Loucy (cell line): ENCODE results near the gene CNGA2.

ENCODE experiments used
- H2AFZ ChIP-seq: fragments of 200-600 bp; sonication (generic); 2 replicates; pipeline ENCODE4 v1.6.0; 2016; ENCODE audit warnings: antibody characterized with exemption, mild to moderate bottlenecking, low read length, moderate library complexity
- H3F3A ChIP-seq: fragments of 200-600 bp; 2 replicates; pipeline ENCODE4 v1.6.0; 2016; ENCODE audit warnings: antibody characterized with exemption, low read depth, mild to moderate bottlenecking
- H3K27me3 ChIP-seq: fragments of 200-600 bp; sonication (generic); 2 replicates; pipeline ENCODE4 v1.6.1; 2014; ENCODE audit warnings: low read length, mild to moderate bottlenecking; ENCODE audit not compliant: insufficient read depth, poor library complexity, severe bottlenecking
- H3K36me3 ChIP-seq: fragments of 200-600 bp; sonication (generic); 2 replicates; pipeline ENCODE4 v1.6.1; 2016; ENCODE audit warnings: low read length; ENCODE audit not compliant: insufficient read depth
- H3K4me1 ChIP-seq: fragments of 200-600 bp; sonication (generic); 2 replicates; pipeline ENCODE4 v1.5.1; 2014; ENCODE audit warnings: low read length, mild to moderate bottlenecking; ENCODE audit not compliant: insufficient read depth, poor library complexity, severe bottlenecking
- H3K4me2 ChIP-seq: fragments of 200-600 bp; sonication (generic); 2 replicates; pipeline ENCODE4 v1.6.0; 2014; ENCODE audit warnings: antibody characterized with exemption, low read length, low read depth, mild to moderate bottlenecking; ENCODE audit not compliant: poor library complexity, severe bottlenecking
- H3K4me3 ChIP-seq: fragments of 200-600 bp; sonication (generic); 2 replicates; pipeline ENCODE4 v1.5.1; 2014; ENCODE audit warnings: low read length, mild to moderate bottlenecking, mixed read lengths; ENCODE audit not compliant: poor library complexity, severe bottlenecking
- H3K79me2 ChIP-seq: fragments of 200-600 bp; sonication (generic); 2 replicates; pipeline ENCODE4 v1.6.1; 2014; ENCODE audit warnings: low read length; ENCODE audit not compliant: insufficient read depth
- H3K9ac ChIP-seq: fragments of 200-600 bp; sonication (generic); 2 replicates; pipeline ENCODE4 v1.6.0; 2014; ENCODE audit warnings: mild to moderate bottlenecking, low read depth, low read length, moderate library complexity; ENCODE audit not compliant: poor library complexity, severe bottlenecking
- H3K9me2 ChIP-seq: fragments of 200-600 bp; sonication (generic); replicated peaks from 2 replicates; pipeline ENCODE4 v1.6.1; 2016; ENCODE audit warnings: low read depth, low read length, mixed read lengths
- H3K9me3 ChIP-seq: fragments of 200-600 bp; sonication (generic); 2 replicates; pipeline ENCODE4 v1.6.1; 2014; ENCODE audit warnings: mild to moderate bottlenecking, antibody characterized with exemption, low read length, low read depth; ENCODE audit not compliant: insufficient read depth
- H4K20me1 ChIP-seq: fragments of 200-600 bp; sonication (generic); 2 replicates; pipeline ENCODE4 v1.6.0; 2014; ENCODE audit warnings: antibody characterized with exemption, low read length, mild to moderate bottlenecking; ENCODE audit not compliant: insufficient read depth, poor library complexity, severe bottlenecking
- EZH2phosphoT487 ChIP-seq: fragments of 200-600 bp; IDR thresholded peaks from 2 replicates; pipeline ENCODE4 v1.6.1; 2018; ENCODE audit warnings: antibody characterized with exemption, mild to moderate bottlenecking, moderate library complexity, borderline replicate concordance
- TF ChIP-seq, protein P1 (sequence below): fragments of 200-600 bp; sonication (generic); conservative IDR thresholded peaks from 2 replicates; pipeline ENCODE4 v1.5.1; 2014; ENCODE audit warnings: mild to moderate bottlenecking, antibody characterized with exemption, low read length

CNGA2 gene

GRCh38 chrX:151792505-151792904 is 58.0 kb downstream of the CNGA2 start:
- Histone ChIP-seq H3K27me3 (no peaks in the 10 kb centered on the region), H3K9me2 (no peaks in the 10 kb centered on the region), H3F3A (no peaks in the 10 kb centered on the region), H3K79me2 (no peaks in the 10 kb centered on the region), H3K9ac (no peak overlapping the region), H3K4me3 (no peak overlapping the region), H2AFZ (no peak overlapping the region), H4K20me1 (no peaks in the 10 kb centered on the region), H3K36me3 (no peaks in the 10 kb centered on the region), H3K9me3 (no peaks in the 10 kb centered on the region; the same call in 1 of the 2 replicates), H3K4me1 (no peaks in the 10 kb centered on the region), H3K4me2 (no peak overlapping the region)
- TF ChIP-seq, protein P1, sequence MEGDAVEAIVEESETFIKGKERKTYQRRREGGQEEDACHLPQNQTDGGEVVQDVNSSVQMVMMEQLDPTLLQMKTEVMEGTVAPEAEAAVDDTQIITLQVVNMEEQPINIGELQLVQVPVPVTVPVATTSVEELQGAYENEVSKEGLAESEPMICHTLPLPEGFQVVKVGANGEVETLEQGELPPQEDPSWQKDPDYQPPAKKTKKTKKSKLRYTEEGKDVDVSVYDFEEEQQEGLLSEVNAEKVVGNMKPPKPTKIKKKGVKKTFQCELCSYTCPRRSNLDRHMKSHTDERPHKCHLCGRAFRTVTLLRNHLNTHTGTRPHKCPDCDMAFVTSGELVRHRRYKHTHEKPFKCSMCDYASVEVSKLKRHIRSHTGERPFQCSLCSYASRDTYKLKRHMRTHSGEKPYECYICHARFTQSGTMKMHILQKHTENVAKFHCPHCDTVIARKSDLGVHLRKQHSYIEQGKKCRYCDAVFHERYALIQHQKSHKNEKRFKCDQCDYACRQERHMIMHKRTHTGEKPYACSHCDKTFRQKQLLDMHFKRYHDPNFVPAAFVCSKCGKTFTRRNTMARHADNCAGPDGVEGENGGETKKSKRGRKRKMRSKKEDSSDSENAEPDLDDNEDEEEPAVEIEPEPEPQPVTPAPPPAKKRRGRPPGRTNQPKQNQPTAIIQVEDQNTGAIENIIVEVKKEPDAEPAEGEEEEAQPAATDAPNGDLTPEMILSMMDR = no peak
- no peak for TF ChIP-seq EZH2phosphoT487

DNA sequence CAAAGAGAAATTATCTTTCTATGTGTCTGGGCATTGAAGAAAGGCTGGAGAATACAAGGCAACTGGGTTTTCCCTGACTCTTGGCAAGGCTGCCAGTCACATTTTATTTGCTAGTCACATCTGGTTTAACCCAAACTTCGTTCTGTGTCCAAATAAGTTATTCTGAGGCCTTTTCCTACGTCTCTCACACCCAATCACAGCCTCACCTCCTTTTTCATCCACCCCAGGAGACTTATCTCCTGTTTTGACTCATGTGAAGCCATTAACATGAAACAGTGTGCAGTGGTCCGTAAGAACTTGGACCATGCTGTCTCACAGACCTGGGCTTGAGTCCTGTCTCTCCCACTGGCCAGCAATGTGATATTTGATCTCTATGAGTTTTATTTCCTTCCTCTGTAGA is 59.3 kb downstream of the CNGA2 start:
- Histone ChIP-seq H3F3A (no peaks in the 10 kb centered on the region), H3K4me2 (no peak overlapping the region), H3K4me3 (no peak overlapping the region), H3K4me1 (no peaks in the 10 kb centered on the region), H3K9me3 (no peaks in the 10 kb centered on the region), H3K9ac (no peak overlapping the region), H3K27me3 (no peaks in the 10 kb centered on the region), H2AFZ (no peak overlapping the region), H3K9me2 (no peaks in the 10 kb centered on the region), H3K79me2 (no peaks in the 10 kb centered on the region), H3K36me3 (no peaks in the 10 kb centered on the region), H4K20me1 (no peaks in the 10 kb centered on the region)
- no peak for TF ChIP-seq EZH2phosphoT487
- TF ChIP-seq, protein P1 = no peak
